ENCODE measurements around the gene ETFA. TPM values are rescaled to one million over a fixed set of nuclear protein-coding genes. Genes with fewer than 3 reads are reported as not detected.

Gene ETFA
- total RNA-seq, 1 donor from 2014 or later, result 117 TPM

GRCh38 chr15:76251717-76252116 lies 59.6 kb downstream of the ETFA start:
- H3K36me3 Mint-ChIP-seq (ENCODE audit: low read depth), result peaks cover 7% of the 10 kb centered on the region
- H3K4me1 Mint-ChIP-seq (ENCODE audit: low read depth), result peaks cover 2% of the 10 kb centered on the region
- no peak for DNase-seq (ENCODE audit: low spot score)
- peaks cover 4% of the 10 kb centered on the region for H3K9me3 Mint-ChIP-seq (ENCODE audit: low read depth)
- no peak overlapping the region for H3K4me3 Mint-ChIP-seq (ENCODE audit: unreplicated experiment)
- TF ChIP-seq CTCF (IDR thresholded peaks at IDR 0.05), result no peak
- no peaks in the 10 kb centered on the region for H3K27me3 Mint-ChIP-seq (ENCODE audit: low read depth)
- no peak overlapping the region for H3K27ac Mint-ChIP-seq (ENCODE audit: unreplicated experiment)

- no peak for TF ChIP-seq CTCF (IDR thresholded peaks at IDR 0.05)
- Mint-ChIP-seq H3K4me1 (ENCODE audit: low read depth) (no peaks in the 10 kb centered on the region), H3K4me3 (ENCODE audit: unreplicated experiment) (no peak overlapping the region), H3K27ac (ENCODE audit: unreplicated experiment) (no peak overlapping the region), H3K9me3 (ENCODE audit: low read depth) (no peaks in the 10 kb centered on the region), H3K27me3 (ENCODE audit: low read depth) (no peaks in the 10 kb centered on the region), H3K36me3 (ENCODE audit: low read depth) (peaks cover 12% of the 10 kb centered on the region)
- no peak for DNase-seq (ENCODE audit: low spot score)
Observed at GRCh38 chr15:76245072-76245610, 66.1 kb downstream of the ETFA start.

GRCh38 chr15:76239786-76240185 lies 71.5 kb downstream of the ETFA start:
- TF ChIP-seq CTCF (IDR thresholded peaks at IDR 0.05), result no peak
- Mint-ChIP-seq H3K36me3 (ENCODE audit: low read depth) (peaks cover 10% of the 10 kb centered on the region), H3K4me3 (ENCODE audit: unreplicated experiment) (no peak overlapping the region), H3K27ac (ENCODE audit: unreplicated experiment) (no peak overlapping the region), H3K4me1 (ENCODE audit: low read depth) (peaks cover 24% of the 10 kb centered on the region), H3K9me3 (ENCODE audit: low read depth) (no peaks in the 10 kb centered on the region), H3K27me3 (ENCODE audit: low read depth) (no peaks in the 10 kb centered on the region)
- DNase-seq (ENCODE audit: low spot score), result no peak

- H3K4me1 Mint-ChIP-seq (ENCODE audit: low read depth), result peaks cover 24% of the 10 kb centered on the region
- no peaks in the 10 kb centered on the region for H3K9me3 Mint-ChIP-seq (ENCODE audit: low read depth)
- no peak overlapping the region for H3K4me3 Mint-ChIP-seq (ENCODE audit: unreplicated experiment)
- DNase-seq (ENCODE audit: low spot score), result no peak
- H3K27ac Mint-ChIP-seq (ENCODE audit: unreplicated experiment), result no peak overlapping the region
- no peak for TF ChIP-seq CTCF (IDR thresholded peaks at IDR 0.05)
- no peaks in the 10 kb centered on the region for H3K36me3 Mint-ChIP-seq (ENCODE audit: low read depth)
- H3K27me3 Mint-ChIP-seq (ENCODE audit: low read depth), result no peaks in the 10 kb centered on the region
Observed at GRCh38 chr15:76236350-76236749, 74.9 kb downstream of the ETFA start.

GRCh38 chr15:76235186-76235826 lies 76.0 kb downstream of the ETFA start:
- Mint-ChIP-seq H3K4me1 (ENCODE audit: low read depth) (peaks cover 24% of the 10 kb centered on the region), H3K4me3 (ENCODE audit: unreplicated experiment) (no peak overlapping the region), H3K9me3 (ENCODE audit: low read depth) (no peaks in the 10 kb centered on the region), H3K27ac (ENCODE audit: unreplicated experiment) (no peak overlapping the region), H3K27me3 (ENCODE audit: low read depth) (no peaks in the 10 kb centered on the region), H3K36me3 (ENCODE audit: low read depth) (peaks cover 2% of the 10 kb centered on the region)
- TF ChIP-seq CTCF (IDR thresholded peaks at IDR 0.05), result peak; percentile 83
- no peak for DNase-seq (ENCODE audit: low spot score)

Measured in chondrocyte (in vitro differentiated cells).